HG02981 (cell line): ENCODE measurements around the gene PIGN.

Experiments used
- ATAC-seq: cut with Tn5 transposase; IDR thresholded peaks from one replicate; pipeline ENCODE4 v1.9.1; 2021; ENCODE audit warnings: mild to moderate bottlenecking, moderate library complexity; ENCODE audit not compliant: unreplicated experiment

Gene PIGN, protein sequence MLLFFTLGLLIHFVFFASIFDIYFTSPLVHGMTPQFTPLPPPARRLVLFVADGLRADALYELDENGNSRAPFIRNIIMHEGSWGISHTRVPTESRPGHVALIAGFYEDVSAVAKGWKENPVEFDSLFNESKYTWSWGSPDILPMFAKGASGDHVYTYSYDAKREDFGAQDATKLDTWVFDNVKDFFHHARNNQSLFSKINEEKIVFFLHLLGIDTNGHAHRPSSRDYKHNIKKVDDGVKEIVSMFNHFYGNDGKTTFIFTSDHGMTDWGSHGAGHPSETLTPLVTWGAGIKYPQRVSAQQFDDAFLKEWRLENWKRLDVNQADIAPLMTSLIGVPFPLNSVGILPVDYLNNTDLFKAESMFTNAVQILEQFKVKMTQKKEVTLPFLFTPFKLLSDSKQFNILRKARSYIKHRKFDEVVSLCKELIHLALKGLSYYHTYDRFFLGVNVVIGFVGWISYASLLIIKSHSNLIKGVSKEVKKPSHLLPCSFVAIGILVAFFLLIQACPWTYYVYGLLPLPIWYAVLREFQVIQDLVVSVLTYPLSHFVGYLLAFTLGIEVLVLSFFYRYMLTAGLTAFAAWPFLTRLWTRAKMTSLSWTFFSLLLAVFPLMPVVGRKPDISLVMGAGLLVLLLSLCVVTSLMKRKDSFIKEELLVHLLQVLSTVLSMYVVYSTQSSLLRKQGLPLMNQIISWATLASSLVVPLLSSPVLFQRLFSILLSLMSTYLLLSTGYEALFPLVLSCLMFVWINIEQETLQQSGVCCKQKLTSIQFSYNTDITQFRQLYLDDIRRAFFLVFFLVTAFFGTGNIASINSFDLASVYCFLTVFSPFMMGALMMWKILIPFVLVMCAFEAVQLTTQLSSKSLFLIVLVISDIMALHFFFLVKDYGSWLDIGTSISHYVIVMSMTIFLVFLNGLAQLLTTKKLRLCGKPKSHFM

DNA sequence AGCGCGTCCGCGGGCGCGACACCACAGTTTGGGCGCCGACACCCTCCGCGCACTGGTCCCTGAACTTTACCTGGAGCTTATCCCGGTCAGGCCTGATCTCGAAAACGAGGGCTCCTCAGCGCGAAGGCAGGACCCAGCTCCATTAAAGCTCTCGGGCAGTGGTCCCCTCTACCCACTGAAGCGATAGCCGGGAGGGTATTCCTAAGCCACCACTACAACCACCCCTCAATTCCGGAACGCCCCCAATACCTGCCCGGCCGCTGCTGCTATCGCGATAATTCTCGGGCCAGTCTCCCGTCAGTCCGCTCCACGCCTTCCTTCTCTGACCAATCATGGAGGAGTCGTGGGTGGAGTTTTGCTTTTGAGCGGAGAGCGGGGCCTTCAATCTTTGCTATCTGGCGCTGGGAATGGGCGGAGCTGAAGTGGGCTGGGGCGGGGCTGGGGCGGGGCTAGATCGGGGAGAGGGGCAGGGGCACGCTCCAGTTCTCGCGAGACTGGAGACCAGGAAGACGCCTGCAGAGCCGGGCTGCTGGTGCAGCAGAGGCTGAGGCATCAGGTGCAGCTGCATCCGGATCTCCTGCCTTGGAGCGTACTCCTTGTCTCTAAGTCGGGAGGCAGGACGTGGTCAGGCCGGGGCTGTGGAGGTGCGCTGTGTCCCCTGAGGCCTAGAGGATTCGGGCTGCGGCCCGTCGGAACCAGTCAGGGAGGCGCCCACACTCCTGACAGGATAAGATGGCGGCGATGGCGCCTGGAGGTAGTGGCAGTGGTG is at the start of gene PIGN, which contains the start of gene RELCH:
Gene PIGN, minus strand, starts transcription at position 283 of the 769 bp plus-strand sequence. CDS start 25,703 bp downstream, outside the sequence.
Gene RELCH, plus strand, starts transcription at position 482 of the 769 bp plus-strand sequence. Its CDS starts 251 bp downstream, at position 733.
- ATAC-seq = peak; percentile 88

- ATAC-seq = no peak
These were observed 49.4 kb upstream of the PIGN start for GRCh38 chr18:62236252-62236651.

- no peak for ATAC-seq
These were observed 39.2 kb upstream of the PIGN start for GRCh38 chr18:62226047-62226446.

GRCh38 chr18:62224229-62224628 is 37.4 kb upstream of the PIGN start:
- ATAC-seq = no peak

- no peak for ATAC-seq
These were observed 27.9 kb upstream of the PIGN start for GRCh38 chr18:62214790-62215189.

DNA sequence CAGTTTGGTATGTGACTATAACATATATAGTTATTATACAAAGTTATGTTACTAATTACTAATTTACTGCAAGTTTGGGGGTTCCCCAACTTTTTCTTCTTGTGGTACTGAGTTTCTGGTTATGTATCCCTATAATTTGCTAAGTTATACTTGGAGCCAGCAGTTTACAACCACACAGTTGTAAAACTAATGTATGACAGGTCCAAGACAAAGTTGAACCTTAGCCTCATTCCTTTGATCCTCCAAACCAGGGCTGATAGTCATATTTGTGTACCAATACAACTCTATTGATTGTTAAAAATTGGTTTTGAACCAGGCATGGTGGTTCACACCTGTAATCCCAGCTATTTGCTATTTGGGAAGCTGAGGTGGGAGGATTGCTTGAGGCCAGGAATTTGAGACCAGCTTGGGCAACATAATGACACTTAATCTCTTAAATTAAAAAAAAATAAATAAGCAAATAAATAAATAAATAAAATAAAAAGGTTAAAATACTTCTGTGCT is 24.5 kb upstream of the PIGN start:
- ATAC-seq = no peak

GRCh38 chr18:62210138-62210537 is 23.3 kb upstream of the PIGN start:
- no peak for ATAC-seq

- ATAC-seq = no peak
These were observed 22.2 kb upstream of the PIGN start for GRCh38 chr18:62209046-62209445.

- no peak for ATAC-seq
These were observed 19.7 kb upstream of the PIGN start for GRCh38 chr18:62206593-62206992.

GRCh38 chr18:62205824-62206223 is 19.0 kb upstream of the PIGN start:
- no peak for ATAC-seq

GRCh38 chr18:62201870-62202269 is 15.0 kb upstream of the PIGN start:
- no peak for ATAC-seq

DNA sequence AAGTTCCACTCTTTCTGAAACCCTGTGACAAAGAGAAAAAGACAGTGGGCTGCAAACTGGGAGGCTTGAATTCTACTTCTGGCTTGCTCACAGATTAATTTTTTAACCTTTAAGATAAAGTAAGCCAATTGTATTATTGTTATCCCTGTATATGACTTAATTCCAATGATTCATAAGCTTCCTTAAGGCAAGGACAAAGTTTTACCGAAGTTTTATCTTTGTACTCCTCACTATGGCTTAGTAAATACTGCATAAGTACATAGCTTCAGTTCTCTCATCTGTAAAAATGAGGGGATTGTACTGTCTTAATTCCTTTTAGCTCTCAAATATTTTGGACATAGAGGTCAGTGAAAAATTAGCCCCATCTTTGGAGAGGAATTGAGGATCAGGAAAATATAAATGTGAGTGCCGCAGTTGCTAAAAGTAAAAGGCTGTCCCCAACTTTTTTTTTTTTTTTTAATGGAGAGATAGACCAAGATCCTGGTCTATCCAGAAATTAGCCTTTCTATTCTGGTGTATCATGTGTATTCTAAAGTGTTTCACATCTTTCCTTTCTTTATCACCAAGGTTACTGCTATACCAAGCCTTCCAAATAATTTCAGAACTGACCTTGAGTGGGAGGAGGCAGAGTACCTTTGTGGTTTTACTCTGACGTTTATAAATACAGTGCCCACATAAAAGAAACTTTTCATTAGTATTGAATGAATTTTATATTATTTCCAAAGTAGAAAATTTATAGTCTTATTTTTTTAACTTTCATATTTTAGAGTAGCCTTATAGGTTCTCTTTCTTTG is 13.5 kb upstream of the PIGN start:
- ATAC-seq = no peak

- ATAC-seq = no peak
These were observed 12.8 kb upstream of the PIGN start for GRCh38 chr18:62199629-62200028.

DNA sequence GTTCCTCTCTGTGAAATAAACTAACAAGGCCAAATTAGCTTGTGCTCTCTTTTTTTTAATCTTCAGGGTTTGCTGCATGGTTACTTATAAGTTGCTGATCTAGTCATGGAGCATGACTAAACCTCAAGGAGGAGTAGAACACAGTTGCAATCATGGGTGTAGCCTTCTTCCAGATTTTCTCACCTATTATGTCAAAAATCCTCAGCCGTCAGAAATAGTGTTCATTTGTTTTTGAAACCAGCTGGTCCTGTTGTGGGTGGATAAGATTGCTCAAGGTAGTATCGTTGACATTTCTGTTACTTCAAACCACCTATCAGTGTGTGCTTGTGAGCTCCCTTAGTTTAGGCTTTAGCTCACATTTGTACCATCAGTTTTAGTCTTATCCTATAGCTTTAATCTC is 11.4 kb upstream of the PIGN start:
- ATAC-seq = no peak

GRCh38 chr18:62196980-62197379 is 10.1 kb upstream of the PIGN start:
- no peak for ATAC-seq

- no peak for ATAC-seq
These were observed 9.2 kb upstream of the PIGN start for GRCh38 chr18:62196079-62196478.

DNA sequence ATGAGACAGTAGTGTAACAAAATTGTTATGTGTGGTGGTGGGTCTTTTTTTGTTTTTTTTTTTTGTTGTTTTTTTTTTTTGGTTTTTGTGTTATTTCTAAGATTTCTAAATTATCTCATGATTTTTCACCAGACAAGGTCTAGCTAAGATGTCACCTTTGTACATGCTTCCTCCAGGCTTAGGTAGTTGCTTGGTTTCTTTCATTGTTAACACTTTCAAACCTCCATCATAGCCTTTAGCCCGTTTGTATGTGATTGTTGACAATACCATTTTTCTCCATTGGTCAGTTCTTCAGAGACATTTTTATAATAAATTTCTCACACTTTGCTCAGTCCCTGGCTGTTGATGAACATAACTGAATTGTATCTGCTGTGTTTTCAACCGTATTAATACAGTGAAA is 2.4 kb upstream of the PIGN start:
- no peak for ATAC-seq

GRCh38 chr18:62187543-62188510 is 971 bp upstream of the PIGN start:
- ATAC-seq = no peak

GRCh38 chr18:62186499-62186773 is 420 bp downstream of the PIGN start:
- ATAC-seq = no peak
